ENCODE measurements around the gene MAMSTR.

Gene MAMSTR

DNA sequence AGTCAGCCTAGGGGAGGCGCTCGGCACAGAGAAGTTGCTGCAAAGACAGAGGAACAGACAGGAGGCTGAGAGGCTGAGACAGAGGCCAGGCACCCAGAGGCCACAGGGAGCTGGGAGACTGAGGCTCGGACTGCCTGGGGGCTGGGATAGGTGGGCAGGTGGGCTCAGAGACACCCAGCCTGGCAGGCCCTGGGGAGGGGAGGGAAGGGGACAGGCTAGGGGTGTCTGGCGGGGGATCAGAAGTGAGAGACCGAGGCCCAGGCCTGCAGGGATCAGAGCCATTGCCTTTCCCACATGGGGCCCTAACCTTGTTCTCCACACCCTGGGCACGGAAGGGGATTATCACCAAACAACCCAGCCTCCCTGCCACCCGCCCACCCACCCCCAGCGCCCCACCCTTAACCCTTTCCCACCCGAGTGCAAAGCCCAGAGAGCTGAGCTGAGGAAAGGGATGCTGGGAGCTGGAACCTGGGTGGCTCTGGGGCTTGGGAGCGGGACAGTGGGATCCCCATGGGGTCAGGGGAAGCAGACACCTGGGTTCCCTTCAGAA lies 48.0 kb downstream of the MAMSTR start:
- TF ChIP-seq FOXP2 (optimal IDR thresholded peaks at IDR 0.05; ENCODE audit: borderline replicate concordance, extremely low read depth, extremely low read length, insufficient read depth) = no peak
- no peak for TF ChIP-seq SIN3A (IDR thresholded peaks at IDR 0.05; ENCODE audit: borderline replicate concordance, insufficient read depth, low read length)
- TF ChIP-seq POLR2AphosphoS5 (IDR thresholded peaks at IDR 0.05; ENCODE audit: low read depth, low read length) = no peak
- TF ChIP-seq, protein P1, sequence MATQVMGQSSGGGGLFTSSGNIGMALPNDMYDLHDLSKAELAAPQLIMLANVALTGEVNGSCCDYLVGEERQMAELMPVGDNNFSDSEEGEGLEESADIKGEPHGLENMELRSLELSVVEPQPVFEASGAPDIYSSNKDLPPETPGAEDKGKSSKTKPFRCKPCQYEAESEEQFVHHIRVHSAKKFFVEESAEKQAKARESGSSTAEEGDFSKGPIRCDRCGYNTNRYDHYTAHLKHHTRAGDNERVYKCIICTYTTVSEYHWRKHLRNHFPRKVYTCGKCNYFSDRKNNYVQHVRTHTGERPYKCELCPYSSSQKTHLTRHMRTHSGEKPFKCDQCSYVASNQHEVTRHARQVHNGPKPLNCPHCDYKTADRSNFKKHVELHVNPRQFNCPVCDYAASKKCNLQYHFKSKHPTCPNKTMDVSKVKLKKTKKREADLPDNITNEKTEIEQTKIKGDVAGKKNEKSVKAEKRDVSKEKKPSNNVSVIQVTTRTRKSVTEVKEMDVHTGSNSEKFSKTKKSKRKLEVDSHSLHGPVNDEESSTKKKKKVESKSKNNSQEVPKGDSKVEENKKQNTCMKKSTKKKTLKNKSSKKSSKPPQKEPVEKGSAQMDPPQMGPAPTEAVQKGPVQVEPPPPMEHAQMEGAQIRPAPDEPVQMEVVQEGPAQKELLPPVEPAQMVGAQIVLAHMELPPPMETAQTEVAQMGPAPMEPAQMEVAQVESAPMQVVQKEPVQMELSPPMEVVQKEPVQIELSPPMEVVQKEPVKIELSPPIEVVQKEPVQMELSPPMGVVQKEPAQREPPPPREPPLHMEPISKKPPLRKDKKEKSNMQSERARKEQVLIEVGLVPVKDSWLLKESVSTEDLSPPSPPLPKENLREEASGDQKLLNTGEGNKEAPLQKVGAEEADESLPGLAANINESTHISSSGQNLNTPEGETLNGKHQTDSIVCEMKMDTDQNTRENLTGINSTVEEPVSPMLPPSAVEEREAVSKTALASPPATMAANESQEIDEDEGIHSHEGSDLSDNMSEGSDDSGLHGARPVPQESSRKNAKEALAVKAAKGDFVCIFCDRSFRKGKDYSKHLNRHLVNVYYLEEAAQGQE (IDR thresholded peaks at IDR 0.05; ENCODE audit: insufficient read depth in 1 of 2, low read depth in 2 of 2, low read length in 2 of 2) = no peak
- TF ChIP-seq TAF1 (IDR thresholded peaks at IDR 0.05; ENCODE audit: borderline replicate concordance, insufficient read depth, low read length) = no peak

DNA sequence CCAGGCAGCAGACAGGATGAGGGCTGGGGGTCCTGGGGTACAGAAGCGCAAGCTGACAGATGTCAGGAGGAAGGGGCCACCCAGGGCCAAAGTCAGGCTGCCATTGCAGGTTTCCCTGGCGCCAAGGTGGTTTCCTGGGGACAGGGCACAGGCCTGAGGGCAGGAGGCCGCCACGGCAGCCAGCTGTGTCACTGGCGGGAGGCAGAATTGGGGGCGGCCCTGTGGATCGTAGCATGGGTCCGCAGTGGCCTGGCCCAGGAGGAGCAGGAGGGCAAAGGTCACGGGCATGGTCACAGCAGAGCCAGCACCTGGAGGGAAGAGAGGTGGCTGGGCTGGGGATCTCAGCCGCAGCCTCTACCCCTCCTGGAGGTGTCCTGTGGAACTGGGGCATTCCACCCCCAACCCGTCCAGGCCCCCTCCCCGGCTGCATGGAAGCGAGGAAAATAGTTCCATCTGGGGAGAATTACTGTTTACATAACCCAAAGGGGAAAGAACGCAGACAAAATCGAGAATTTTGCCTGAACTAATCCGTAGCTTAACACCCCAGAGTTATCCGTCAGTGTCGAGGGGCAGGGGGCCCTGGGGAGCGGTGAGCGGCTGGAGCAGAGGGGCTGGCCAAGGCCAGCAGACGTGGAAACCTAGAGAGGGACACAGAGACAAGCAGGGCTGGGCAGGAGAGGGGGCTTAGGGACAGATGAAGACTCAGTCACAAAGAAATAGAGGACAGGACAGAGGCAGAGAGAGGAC lies 48.7 kb downstream of the MAMSTR start:
- TF ChIP-seq TAF1 (IDR thresholded peaks at IDR 0.05; ENCODE audit: borderline replicate concordance, insufficient read depth, low read length) (no peak), POLR2AphosphoS5 (IDR thresholded peaks at IDR 0.05; ENCODE audit: low read depth, low read length) (no peak)

DNA sequence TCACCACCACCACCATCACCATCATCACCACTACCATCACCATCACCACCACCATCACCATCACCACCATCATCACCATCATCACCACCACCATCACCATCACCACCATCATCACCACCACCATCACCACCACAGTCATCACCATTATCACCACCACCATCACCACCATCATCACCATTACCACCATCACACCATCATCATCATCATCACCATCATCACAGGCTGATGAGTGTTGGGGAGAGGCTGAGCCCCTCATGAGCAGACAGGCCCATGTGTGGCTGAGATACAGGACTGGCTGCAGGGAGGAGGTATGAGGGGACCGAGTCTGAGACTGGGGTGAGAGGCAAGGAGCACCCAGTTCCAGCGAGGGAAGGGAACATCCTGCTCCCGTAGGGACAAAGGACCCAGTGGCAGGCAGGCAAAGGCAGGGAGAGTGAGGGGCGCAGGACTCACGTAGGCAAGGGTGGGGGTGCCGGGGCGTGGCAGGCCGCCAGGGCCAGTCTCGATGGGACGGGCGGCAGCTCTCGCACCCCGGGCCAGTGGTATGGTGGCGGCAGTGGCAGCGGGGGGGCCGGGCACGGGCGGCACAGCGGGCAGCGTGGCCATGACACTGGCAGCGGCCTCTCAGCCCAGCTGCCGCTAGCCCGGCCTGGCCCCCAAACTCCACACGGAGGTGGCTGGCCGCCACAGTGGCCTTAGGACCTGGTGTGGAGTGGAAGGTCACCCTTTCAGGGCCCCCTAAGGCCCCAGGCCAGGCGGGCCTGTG lies 49.4 kb downstream of the MAMSTR start:
- TF ChIP-seq, protein P1 (IDR thresholded peaks at IDR 0.05; ENCODE audit: insufficient read depth in 1 of 2, low read depth in 2 of 2, low read length in 2 of 2) = no peak
- TF ChIP-seq POLR2AphosphoS5 (IDR thresholded peaks at IDR 0.05; ENCODE audit: low read depth, low read length) (no peak), FOXP2 (optimal IDR thresholded peaks at IDR 0.05; ENCODE audit: borderline replicate concordance, extremely low read depth, extremely low read length, insufficient read depth) (no peak), TAF1 (IDR thresholded peaks at IDR 0.05; ENCODE audit: borderline replicate concordance, insufficient read depth, low read length) (no peak), SIN3A (IDR thresholded peaks at IDR 0.05; ENCODE audit: borderline replicate concordance, insufficient read depth, low read length) (no peak)

DNA sequence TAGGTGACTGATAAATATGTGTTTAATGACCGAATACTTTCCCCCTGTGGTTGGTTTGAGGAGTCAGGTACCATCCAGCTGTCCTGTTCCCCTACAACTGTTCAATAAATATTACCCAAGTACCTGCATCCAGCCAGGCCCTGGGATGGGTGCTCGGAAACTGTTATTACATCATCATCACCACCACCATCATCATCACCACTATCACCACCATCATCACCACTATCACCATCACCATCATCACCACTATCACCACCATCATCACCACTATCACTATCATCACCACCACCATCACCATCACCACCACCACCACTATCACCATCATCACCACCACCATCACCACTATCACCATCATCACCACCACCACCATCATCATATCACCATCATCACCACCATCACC lies 50.8 kb downstream of the MAMSTR start:
- TF ChIP-seq TAF1 (IDR thresholded peaks at IDR 0.05; ENCODE audit: borderline replicate concordance, insufficient read depth, low read length) = no peak
- TF ChIP-seq, protein P1 (IDR thresholded peaks at IDR 0.05; ENCODE audit: insufficient read depth in 1 of 2, low read depth in 2 of 2, low read length in 2 of 2) = no peak
- no peak for TF ChIP-seq SIN3A (IDR thresholded peaks at IDR 0.05; ENCODE audit: borderline replicate concordance, insufficient read depth, low read length)
- TF ChIP-seq POLR2AphosphoS5 (IDR thresholded peaks at IDR 0.05; ENCODE audit: low read depth, low read length) = no peak
- no peak for TF ChIP-seq FOXP2 (optimal IDR thresholded peaks at IDR 0.05; ENCODE audit: borderline replicate concordance, extremely low read depth, extremely low read length, insufficient read depth)

DNA sequence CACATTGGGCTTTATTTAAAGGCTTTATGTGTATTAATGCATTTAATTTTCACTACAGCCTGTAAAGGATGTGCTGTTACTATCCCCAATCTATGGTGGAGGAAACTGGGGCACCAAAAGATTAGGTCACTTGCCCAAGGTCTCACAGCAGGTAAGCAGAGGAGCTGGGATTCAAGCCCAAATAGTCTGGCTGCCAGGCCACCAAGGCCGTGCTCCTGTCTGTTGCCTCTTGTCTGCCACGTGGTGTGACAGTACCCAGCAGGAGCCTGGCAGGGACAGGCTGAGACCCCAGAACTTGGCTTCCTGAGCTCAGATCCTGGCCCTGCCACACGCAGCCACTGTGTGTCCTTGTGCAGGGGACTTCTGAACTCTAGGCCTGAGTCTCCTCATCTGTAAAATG lies 51.2 kb downstream of the MAMSTR start:
- TF ChIP-seq, protein P1 (IDR thresholded peaks at IDR 0.05; ENCODE audit: insufficient read depth in 1 of 2, low read depth in 2 of 2, low read length in 2 of 2) = no peak
- no peak for TF ChIP-seq TAF1 (IDR thresholded peaks at IDR 0.05; ENCODE audit: borderline replicate concordance, insufficient read depth, low read length)
- TF ChIP-seq POLR2AphosphoS5 (IDR thresholded peaks at IDR 0.05; ENCODE audit: low read depth, low read length) = no peak
- TF ChIP-seq FOXP2 (optimal IDR thresholded peaks at IDR 0.05; ENCODE audit: borderline replicate concordance, extremely low read depth, extremely low read length, insufficient read depth) = no peak
- TF ChIP-seq SIN3A (IDR thresholded peaks at IDR 0.05; ENCODE audit: borderline replicate concordance, insufficient read depth, low read length) = no peak

Measured in PFSK-1 (cell line).